H9 (cell line): ENCODE results near the gene CDH4. TPM values are rescaled to one million over a fixed set of nuclear protein-coding genes. Genes with fewer than 3 reads are reported as not detected.

Source experiments
- DNase-seq: peaks from one replicate; pipeline ENCODE4 v3.0.0-alpha.2; 2017
- H2AFZ ChIP-seq: one replicate; pipeline ENCODE4 v1.6.1; 2013; ENCODE audit warnings: mild to moderate bottlenecking, low read length, control low read depth, moderate library complexity
- H2AK5ac ChIP-seq: 2 replicates; pipeline ENCODE4 v1.6.1; 2013; ENCODE audit warnings: low read length, control low read depth, mixed read lengths; ENCODE audit not compliant: insufficient read length
- H2BK120ac ChIP-seq: one replicate; pipeline ENCODE4 v1.6.1; 2013; ENCODE audit warnings: low read depth, mild to moderate bottlenecking, low read length, control low read depth, inconsistent platforms; ENCODE audit not compliant: poor library complexity, severe bottlenecking
- H2BK12ac ChIP-seq: 2 replicates; pipeline ENCODE4 v1.6.1; 2013; ENCODE audit warnings: low read length, control low read depth, mixed read lengths, low read depth; ENCODE audit not compliant: insufficient read length
- H2BK15ac ChIP-seq: 2 replicates; pipeline ENCODE4 v1.6.1; 2013; ENCODE audit warnings: low read depth, low read length, control low read depth
- H2BK20ac ChIP-seq: one replicate; pipeline ENCODE4 v1.6.1; 2013; ENCODE audit warnings: low read depth, mild to moderate bottlenecking, low read length, control low read depth, inconsistent platforms; ENCODE audit not compliant: poor library complexity, severe bottlenecking
- H2BK5ac ChIP-seq: 2 replicates; pipeline ENCODE4 v1.6.1; 2013; ENCODE audit warnings: low read length, control low read depth, mixed read lengths; ENCODE audit not compliant: insufficient read length
- H3K14ac ChIP-seq: 2 replicates; pipeline ENCODE4 v1.6.1; 2013; ENCODE audit warnings: low read length, control low read depth; ENCODE audit not compliant: insufficient read depth
- H3K18ac ChIP-seq: 2 replicates; pipeline ENCODE4 v1.6.1; 2013; ENCODE audit warnings: low read depth, mild to moderate bottlenecking, mixed read lengths, low read length, control low read depth; ENCODE audit not compliant: insufficient read length
- H3K23ac ChIP-seq: 2 replicates; pipeline ENCODE4 v1.6.1; 2013; ENCODE audit warnings: low read length, control low read depth, mixed read lengths, low read depth; ENCODE audit not compliant: insufficient read length
- H3K23me2 ChIP-seq: 2 replicates; pipeline ENCODE4 v1.6.1; 2013; ENCODE audit warnings: low read depth, mild to moderate bottlenecking, mixed read lengths, low read length, control low read depth; ENCODE audit not compliant: insufficient read length, poor library complexity, severe bottlenecking
- H3K27ac ChIP-seq: 2 replicates; pipeline ENCODE4 v1.5.1; 2013; ENCODE audit warnings: low read length, control low read depth, mixed read lengths, low read depth; ENCODE audit not compliant: insufficient read length
- H3K27me3 ChIP-seq: 2 replicates; pipeline ENCODE4 v1.6.1; 2013; ENCODE audit warnings: low read length, control low read depth, inconsistent platforms; ENCODE audit not compliant: insufficient read depth
- H3K4ac ChIP-seq: 2 replicates; pipeline ENCODE4 v1.6.1; 2013; ENCODE audit warnings: low read depth, mild to moderate bottlenecking, control low read depth, inconsistent platforms, low read length, moderate library complexity
- H3K4me1 ChIP-seq: 2 replicates; pipeline ENCODE4 v1.6.1; 2013; ENCODE audit warnings: low read length, control low read depth, inconsistent platforms; ENCODE audit not compliant: insufficient read depth
- H3K4me2 ChIP-seq: 2 replicates; pipeline ENCODE4 v1.6.1; 2013; ENCODE audit warnings: low read length, control low read depth, mixed read lengths; ENCODE audit not compliant: insufficient read length, insufficient read depth
- H3K56ac ChIP-seq: 2 replicates; pipeline ENCODE4 v1.6.1; 2013; ENCODE audit warnings: low read depth, mild to moderate bottlenecking, mixed read lengths, low read length, control low read depth; ENCODE audit not compliant: insufficient read length
- H3K79me1 ChIP-seq: 2 replicates; pipeline ENCODE4 v1.6.1; 2013; ENCODE audit warnings: low read depth, mild to moderate bottlenecking, moderate library complexity, low read length, control low read depth, inconsistent platforms; ENCODE audit not compliant: insufficient read depth, poor library complexity, severe bottlenecking
- H3K79me2 ChIP-seq: 2 replicates; pipeline ENCODE4 v1.6.1; 2013; ENCODE audit warnings: low read length, control low read depth, inconsistent platforms; ENCODE audit not compliant: insufficient read depth
- H3K9ac ChIP-seq: 2 replicates; pipeline ENCODE4 v1.6.1; 2013; ENCODE audit warnings: low read length, control low read depth, mixed read lengths; ENCODE audit not compliant: insufficient read length; ENCODE audit errors: extremely low read depth
- H3K9me3 ChIP-seq: one replicate; pipeline ENCODE4 v1.6.1; 2013; ENCODE audit warnings: low read depth, low read length, inconsistent platforms; ENCODE audit not compliant: control insufficient read depth
- H3T11ph ChIP-seq: one replicate; pipeline ENCODE4 v1.6.1; 2013; ENCODE audit warnings: mild to moderate bottlenecking, low read length, control low read depth, inconsistent platforms
- H4K20me1 ChIP-seq: one replicate; pipeline ENCODE4 v1.6.1; 2013; ENCODE audit not compliant: control insufficient read depth, insufficient read length, insufficient read depth
- H4K5ac ChIP-seq: 2 replicates; pipeline ENCODE4 v1.6.1; 2013; ENCODE audit warnings: low read depth, mild to moderate bottlenecking, mixed read lengths, low read length, control low read depth; ENCODE audit not compliant: insufficient read length
- H4K8ac ChIP-seq: replicated peaks from 2 replicates; pipeline ENCODE4 v1.6.1; 2013; ENCODE audit warnings: low read length, control low read depth, mixed read lengths, low read depth; ENCODE audit not compliant: insufficient read length
- H4K91ac ChIP-seq: 2 replicates; pipeline ENCODE4 v1.6.1; 2013; ENCODE audit warnings: low read depth, mild to moderate bottlenecking, moderate library complexity, mixed read lengths, low read length, control low read depth; ENCODE audit not compliant: insufficient read length
- H3K27ac Mint-ChIP-seq, 3 experiments: 2 replicates in 2 of 3; 3 replicates in 1 of 3; pipeline ENCODE4 v1.8.0; 2020 to 2021; ENCODE audit warnings: mixed read lengths in 3 of 3, mild to moderate bottlenecking in 1 of 3, moderate library complexity in 1 of 3
- H3K27me3 Mint-ChIP-seq: 2 replicates; pipeline ENCODE4 v1.8.0; 2021; ENCODE audit warnings: low read depth, mild to moderate bottlenecking, moderate library complexity, mixed read lengths
- H3K36me3 Mint-ChIP-seq, 3 experiments: 2 replicates in 2 of 3; 3 replicates in 1 of 3; pipeline ENCODE4 v1.8.0; 2020 to 2021; ENCODE audit warnings: low read depth in 3 of 3, mixed read lengths in 3 of 3; ENCODE audit not compliant: insufficient read depth in 1 of 3
- H3K4me1 Mint-ChIP-seq, 2 experiments: 2 replicates each; pipeline ENCODE4 v1.8.0; 2020; ENCODE audit warnings: mixed read lengths in 2 of 2
- H3K4me3 Mint-ChIP-seq, 2 experiments: 2 replicates in 1 of 2; 3 replicates in 1 of 2; pipeline ENCODE4 v1.8.0; 2020 to 2021; ENCODE audit warnings: mild to moderate bottlenecking in 2 of 2, mixed read lengths in 2 of 2, moderate library complexity in 1 of 2
- H3K9me3 Mint-ChIP-seq, 2 experiments: 2 replicates in 1 of 2; 3 replicates in 1 of 2; pipeline ENCODE4 v1.8.0; 2020; ENCODE audit warnings: mild to moderate bottlenecking in 2 of 2, mixed read lengths in 2 of 2, moderate library complexity in 1 of 2
- CTCF ChIP-seq: fragments of 200-600 bp; sonication (generic); conservative IDR thresholded peaks from 3 replicates; pipeline ENCODE4 v1.8.0; 2021; ENCODE audit warnings: antibody characterized with exemption, mild to moderate bottlenecking
- WGBS: extraction: QIAGEN DNeasy Blood & Tissue Kit; methylation state at CpG from one replicate; pipeline ENCODE4 v1.1.7; 2013; ENCODE audit warnings: missing lambda C conversion rate, low lambda C conversion rate, mixed read lengths; ENCODE audit not compliant: insufficient read length; ENCODE audit errors: extremely low coverage; 5-methylcytosine and 5-hydroxymethylcytosine counted together
- total RNA-seq: library from RNA; stranded (reverse); gene quantifications from 2 replicates; pipeline ENCODE4 v1.2.1, GENCODE V29; 2021

The CDH4 gene
- total RNA-seq, 1 experiment from 2014 or later = 3.0 TPM

GRCh38 chr20:61888101-61888865 is 636.2 kb downstream of the CDH4 start:
- no peak overlapping the region for H2BK12ac ChIP-seq
- no peaks in the 10 kb centered on the region for H3K79me2 ChIP-seq
- Mint-ChIP-seq H3K27ac (no peak overlapping the region), H3K4me3 (no peak overlapping the region), H3K36me3 (no peaks in the 10 kb centered on the region; a peak in 1 of 7 replicates), H3K27me3 (peaks cover 43% of the 10 kb centered on the region), H3K4me1 (peaks cover 0 to 3% of the 10 kb centered on the region in 2 experiments; a peak in 1 of 4 replicates), H3K9me3 (peaks cover 17 to 23% of the 10 kb centered on the region in 2 experiments)
- no CpG with 5 or more reads among the region's 19 CpGs for WGBS
- no peak overlapping the region for H2BK15ac ChIP-seq
- no peak overlapping the region for H3K18ac ChIP-seq
- H3K23ac ChIP-seq = no peak overlapping the region
- H3K4ac ChIP-seq = no peak overlapping the region
- no peak overlapping the region for H3K4me2 ChIP-seq
- TF ChIP-seq CTCF = no peak
- no peak overlapping the region for H3K56ac ChIP-seq
- no peak for DNase-seq
- H3K14ac ChIP-seq = no peak overlapping the region; the same call in 1 of the 2 replicates
- H4K20me1 ChIP-seq = peaks cover 3% of the 10 kb centered on the region
- no peak overlapping the region for H3K9ac ChIP-seq
- H4K5ac ChIP-seq = no peak overlapping the region
- no peak overlapping the region for H3T11ph ChIP-seq
- no peak overlapping the region for H2BK120ac ChIP-seq
- no peaks in the 10 kb centered on the region for H3K4me1 ChIP-seq
- H2AK5ac ChIP-seq = no peak overlapping the region
- H4K8ac ChIP-seq = no peak overlapping the region
- H3K9me3 ChIP-seq = no peaks in the 10 kb centered on the region
- H2AFZ ChIP-seq = no peak overlapping the region
- no peaks in the 10 kb centered on the region for H3K79me1 ChIP-seq
- H4K91ac ChIP-seq = no peak overlapping the region
- H2BK5ac ChIP-seq = no peak overlapping the region
- H3K27ac ChIP-seq = no peak overlapping the region
- H3K27me3 ChIP-seq = no peaks in the 10 kb centered on the region; the same call in 1 of the 2 replicates
- H3K23me2 ChIP-seq = no peaks in the 10 kb centered on the region
- H2BK20ac ChIP-seq = no peak overlapping the region
